Testis (tissue), 3 donors: ENCODE results near the gene IRF3. TPM values are rescaled to one million over a fixed set of nuclear protein-coding genes. Genes with fewer than 3 reads are reported as not detected.

Source experiments
- DNase-seq: peaks from one replicate; pipeline ENCODE4 v3.0.0-alpha.2; 2019
- H3K27ac ChIP-seq, 2 donors: fragments of 200-600 bp; sonication (generic); one replicate each; pipeline ENCODE4 v1.5.1; 2019
- H3K27me3 ChIP-seq: fragments of 200-600 bp; sonication (generic); one replicate; pipeline ENCODE4 v1.5.1; 2019
- H3K36me3 ChIP-seq: fragments of 200-600 bp; sonication (generic); one replicate; pipeline ENCODE4 v1.5.1; 2017; ENCODE audit warnings: low read depth; ENCODE audit errors: missing control alignments
- H3K4me1 ChIP-seq: fragments of 200-600 bp; sonication (generic); one replicate; pipeline ENCODE4 v1.5.1; 2019
- H3K4me3 ChIP-seq, 2 donors: fragments of 200-600 bp; sonication (generic); one replicate each; pipeline ENCODE4 v1.5.1; 2017 to 2019
- H3K9me3 ChIP-seq: fragments of 200-600 bp; sonication (generic); one replicate; pipeline ENCODE4 v1.5.1; 2017
- CTCF ChIP-seq, 3 experiments: fragments of 450-650 bp in 2 of 3; fragments of 200-600 bp in 1 of 3; sonication (generic) in 1 of 3; IDR thresholded peaks; one replicate each; pipeline ENCODE4 v1.5.1; 2016 to 2019; ENCODE audit warnings: antibody characterized with exemption in 3 of 3, mild to moderate bottlenecking in 2 of 3, moderate library complexity in 1 of 3
- POLR2A ChIP-seq: fragments of 450-650 bp; IDR thresholded peaks from one replicate; pipeline ENCODE4 v1.6.1; 2017; ENCODE audit warnings: antibody characterized with exemption, mild to moderate bottlenecking, moderate library complexity
- WGBS, 2 donors: methylation state at CpG; one replicate each; pipeline ENCODE4 v1.1.5; 2018; 5-methylcytosine and 5-hydroxymethylcytosine counted together
- intact Hi-C: fragments of 100-400 bp; cut with DNase I; formaldehyde crosslinking; loops from one replicate; pipeline ENCODE4 v1.15.1; 2023; ENCODE audit warnings: low total_unique reads
- polyA plus RNA-seq: library from polyadenylated mRNA; stranded (reverse); fragments of 350-450 nt; fragmentation: Illumina TruSeq; extraction: RNeasy Lipid Tissue Mini Kit (QIAGEN cat#74804); gene quantifications from one replicate; pipeline ENCODE4 v1.2.3, GENCODE V29; 2014; ENCODE audit warnings: low read depth, low replicate concordance; ENCODE audit not compliant: insufficient read depth
- total RNA-seq, 2 donors: library from RNA; depleted of rRNA; stranded (reverse); fragments of >200 nt; gene quantifications; one replicate each; pipeline ENCODE4 v1.2.3, GENCODE V29; 2016

Gene IRF3
- total and polyA plus RNA-seq, 3 donors from 2014 or later = 34.9 to 51.6 (median 50.1) TPM

GRCh38 chr19:49631610-49632192 is 34.0 kb downstream of the IRF3 start:
- WGBS, 2 donors = 90 to 94% methylated on average over 19 of the region's 19 CpGs
- H3K27ac ChIP-seq = no peak overlapping the region
- no peak for DNase-seq
- peaks cover 6% of the 10 kb centered on the region for H3K4me1 ChIP-seq
- H3K36me3 ChIP-seq = no peaks in the 10 kb centered on the region
- H3K27me3 ChIP-seq = no peaks in the 10 kb centered on the region
- no peak overlapping the region for H3K4me3 ChIP-seq
- TF ChIP-seq CTCF (IDR thresholded peaks at IDR 0.05) (no peak), POLR2A (no peak)
- H3K9me3 ChIP-seq = no peaks in the 10 kb centered on the region
- intact Hi-C loops = no loop called here

- Histone ChIP-seq H3K4me1 (peaks cover 6% of the 10 kb centered on the region), H3K36me3 (no peaks in the 10 kb centered on the region), H3K27me3 (no peaks in the 10 kb centered on the region), H3K9me3 (no peaks in the 10 kb centered on the region), H3K4me3 (no peak overlapping the region), H3K27ac (peak overlapping the region in 1 of 2 donors; percentile 56)
- no peak for DNase-seq
- whole genome bisulfite sequencing, 2 donors = 38 to 41% methylated on average over 9 of the region's 9 CpGs
- TF ChIP-seq POLR2A (no peak), CTCF (IDR thresholded peaks at IDR 0.05) (no peak)
- intact Hi-C loops = no loop called here
These were observed 34.6 kb downstream of the IRF3 start for GRCh38 chr19:49631014-49631588.

GRCh38 chr19:49629659-49630058 is 36.0 kb downstream of the IRF3 start:
- 80 to 84% methylated on average over 8 to 9 of the region's 9 CpGs for WGBS, 2 donors
- Histone ChIP-seq H3K27me3 (no peaks in the 10 kb centered on the region), H3K4me3 (no peak overlapping the region), H3K4me1 (peaks cover 6% of the 10 kb centered on the region), H3K27ac (peak overlapping the region in 1 of 2 donors; percentile 19), H3K9me3 (no peaks in the 10 kb centered on the region), H3K36me3 (peaks cover 4% of the 10 kb centered on the region)
- intact Hi-C loops = no loop called here
- TF ChIP-seq CTCF (IDR thresholded peaks at IDR 0.05) (no peak), POLR2A (no peak)
- no peak for DNase-seq

GRCh38 chr19:49626226-49626625 is 39.4 kb downstream of the IRF3 start:
- Histone ChIP-seq H3K27me3 (no peaks in the 10 kb centered on the region), H3K9me3 (no peaks in the 10 kb centered on the region), H3K4me3 (no peak overlapping the region), H3K4me1 (peaks cover 6% of the 10 kb centered on the region), H3K27ac (no peak overlapping the region), H3K36me3 (peaks cover 4% of the 10 kb centered on the region)
- 82 to 85% methylated on average over 11 of the region's 11 CpGs for WGBS, 2 donors
- no peak for DNase-seq
- no peak for TF ChIP-seq POLR2A
- no peak for TF ChIP-seq CTCF (IDR thresholded peaks at IDR 0.05)
- intact Hi-C loops = no loop called here
